Measurements from ENCODE around the gene FLRT3.

The FLRT3 gene

GRCh38 chr20:14313341-14314020, 23.9 kb downstream of the FLRT3 start:
- no peak for DNase-seq

DNA sequence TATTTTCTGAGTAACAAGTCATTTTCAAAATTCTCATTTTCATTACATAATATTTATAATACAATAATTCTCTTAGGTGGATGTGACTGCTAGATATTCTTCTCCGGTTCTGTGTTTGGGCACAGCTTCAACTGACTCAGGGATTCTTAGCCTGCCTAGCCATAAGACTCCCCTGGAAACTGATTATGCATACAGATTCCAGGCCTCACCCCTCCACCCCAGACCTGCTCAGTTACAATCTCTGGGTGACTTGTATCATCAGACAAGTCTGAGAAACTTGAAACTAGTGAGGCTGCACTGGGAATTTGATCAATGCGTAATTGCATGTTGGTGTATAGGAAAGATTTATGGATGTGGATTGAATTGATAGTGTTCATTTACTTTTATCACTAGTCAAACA, 25.4 kb downstream of the FLRT3 start:
- DNase-seq = no peak

DNA sequence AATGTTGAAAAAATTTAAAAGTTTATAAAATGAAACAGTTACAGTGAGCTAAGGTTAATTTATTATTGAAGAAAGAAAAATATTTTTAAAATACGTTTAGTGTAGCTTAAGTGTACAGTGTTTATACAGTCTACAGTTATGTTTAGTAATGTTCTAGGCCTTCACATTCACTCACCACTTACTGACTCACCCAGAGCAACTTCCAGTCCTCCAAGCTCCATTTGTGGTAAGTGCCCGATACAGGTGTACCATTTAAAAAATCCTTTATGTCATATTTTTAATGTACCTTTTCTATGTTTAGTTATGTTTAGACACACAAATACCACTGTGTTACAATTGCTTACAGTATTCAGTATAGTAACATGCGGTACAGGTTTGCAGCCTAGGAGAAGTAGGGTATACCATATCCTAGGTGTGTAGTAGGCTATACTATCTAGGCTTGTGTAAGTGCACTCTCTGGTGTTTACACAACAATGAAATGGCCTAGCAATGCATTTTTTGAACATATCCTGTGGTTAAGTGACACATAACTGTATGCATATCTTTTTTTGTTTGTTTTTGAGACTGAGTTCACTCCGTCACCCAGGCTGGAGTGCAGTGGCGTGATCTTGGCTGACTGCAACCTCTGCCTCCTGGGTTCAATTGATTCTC, 26.3 kb downstream of the FLRT3 start:
- no peak for DNase-seq

GRCh38 chr20:14307956-14308355, 29.5 kb downstream of the FLRT3 start:
- DNase-seq = no peak

- DNase-seq = no peak
Observed at GRCh38 chr20:14304472-14304871, 32.9 kb downstream of the FLRT3 start.

GRCh38 chr20:14303651-14304050, 33.8 kb downstream of the FLRT3 start:
- DNase-seq = no peak

DNA sequence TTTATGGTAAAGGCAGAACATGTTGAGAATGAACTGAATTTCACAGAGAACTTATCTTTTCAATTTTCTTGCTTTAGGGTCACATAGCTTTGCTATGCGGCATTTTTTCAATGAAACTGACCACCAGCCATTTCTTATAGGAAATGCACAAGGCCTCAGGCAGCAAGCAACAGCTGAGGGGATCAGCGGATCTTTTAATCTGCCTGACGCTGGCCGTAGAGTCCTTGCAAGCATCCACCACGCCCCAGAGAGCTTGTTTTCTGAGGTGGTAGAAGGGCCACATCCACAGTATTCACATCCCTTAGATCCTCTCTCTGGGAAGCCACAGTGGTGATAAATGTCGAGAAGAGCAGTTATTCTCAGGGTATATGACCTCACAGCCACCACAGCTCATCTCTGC, 34.3 kb downstream of the FLRT3 start:
- no peak for DNase-seq

- DNase-seq = no peak
Observed at GRCh38 chr20:14299831-14300230, 37.6 kb downstream of the FLRT3 start.

- no peak for DNase-seq
Observed at GRCh38 chr20:14295770-14296309, 41.6 kb downstream of the FLRT3 start.

- no peak for DNase-seq
Observed at GRCh38 chr20:14295238-14295637, 42.2 kb downstream of the FLRT3 start.

DNA sequence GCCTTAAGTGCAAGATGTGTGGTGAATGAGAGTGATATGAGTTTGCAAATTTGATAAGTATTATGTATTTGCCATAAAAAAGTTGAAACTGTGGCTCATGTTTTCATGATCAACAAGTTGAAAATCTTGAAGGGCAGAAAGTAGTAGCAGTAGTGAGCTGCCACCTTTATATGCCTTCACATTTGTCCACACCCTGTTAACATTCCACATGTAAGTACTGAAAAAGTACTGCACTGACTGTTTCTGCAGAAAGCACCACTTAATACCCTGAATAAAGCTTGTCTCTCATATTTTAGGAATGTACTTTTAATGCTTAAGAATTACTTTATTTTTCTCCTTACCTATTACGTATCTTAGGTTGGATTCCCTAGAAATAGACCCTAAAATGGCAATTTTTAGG, 45.9 kb downstream of the FLRT3 start:
- no peak for DNase-seq

DNA sequence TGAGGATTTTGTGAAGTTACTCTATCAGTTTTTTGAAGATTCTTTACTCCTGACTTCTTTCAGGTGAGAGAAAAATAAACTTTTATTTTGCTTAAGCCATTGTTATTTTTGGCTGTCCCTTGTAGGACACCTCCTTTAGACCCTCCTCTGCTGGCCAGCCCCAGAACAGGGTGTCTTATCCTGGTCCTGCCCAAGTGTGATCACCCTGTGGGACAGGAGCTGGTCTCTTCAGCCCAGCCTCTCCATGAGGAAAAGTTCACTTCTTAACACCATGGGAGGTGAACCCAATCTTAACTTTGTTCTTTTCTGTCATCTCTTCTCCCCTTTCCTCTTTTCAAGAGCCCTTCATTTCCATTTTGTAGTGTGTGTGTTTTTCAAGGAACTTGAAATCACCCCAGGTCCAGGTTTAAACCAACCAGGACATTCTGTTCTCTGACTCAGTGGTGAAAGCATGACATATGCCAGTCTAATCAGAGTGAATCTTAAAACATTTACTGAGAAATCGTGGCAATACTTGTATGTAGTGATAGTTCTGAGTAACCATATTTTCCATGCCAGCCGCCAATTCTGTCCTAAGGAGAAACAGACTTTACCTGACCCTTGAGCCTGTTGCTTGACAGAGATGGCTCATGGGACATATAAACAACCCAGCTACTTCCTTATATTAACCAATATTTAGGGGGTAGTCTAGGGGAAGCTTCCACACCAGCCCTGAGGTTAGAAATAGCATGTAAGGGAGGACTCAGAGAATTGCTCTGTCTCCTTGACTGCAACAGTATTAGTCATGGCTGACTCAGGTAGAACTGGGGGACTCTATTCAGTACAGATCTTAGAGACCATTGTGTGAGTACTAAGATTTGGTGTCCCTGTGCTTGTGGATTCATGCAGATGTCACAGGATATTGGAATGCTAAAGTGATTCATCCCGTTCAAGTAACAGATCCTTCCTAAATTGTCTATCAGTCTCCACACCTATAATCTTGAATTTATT, 48.8 kb downstream of the FLRT3 start:
- no peak for DNase-seq

- DNase-seq = no peak
Observed at GRCh38 chr20:14284443-14284842, 53.0 kb downstream of the FLRT3 start.

GRCh38 chr20:14282140-14282539, 55.3 kb downstream of the FLRT3 start:
- no peak for DNase-seq
